EL (cell line): ENCODE data around the gene TMSB15C.
"Not testable (repeated sequence)": the region's sequence is repeated elsewhere in the genome, so short reads cannot be mapped to it uniquely, and the experiment has no call there.

Experiments used
- DNase-seq: peaks from one replicate; pipeline ENCODE4 v3.0.0-alpha.2; 2016

The TMSB15C gene

DNA sequence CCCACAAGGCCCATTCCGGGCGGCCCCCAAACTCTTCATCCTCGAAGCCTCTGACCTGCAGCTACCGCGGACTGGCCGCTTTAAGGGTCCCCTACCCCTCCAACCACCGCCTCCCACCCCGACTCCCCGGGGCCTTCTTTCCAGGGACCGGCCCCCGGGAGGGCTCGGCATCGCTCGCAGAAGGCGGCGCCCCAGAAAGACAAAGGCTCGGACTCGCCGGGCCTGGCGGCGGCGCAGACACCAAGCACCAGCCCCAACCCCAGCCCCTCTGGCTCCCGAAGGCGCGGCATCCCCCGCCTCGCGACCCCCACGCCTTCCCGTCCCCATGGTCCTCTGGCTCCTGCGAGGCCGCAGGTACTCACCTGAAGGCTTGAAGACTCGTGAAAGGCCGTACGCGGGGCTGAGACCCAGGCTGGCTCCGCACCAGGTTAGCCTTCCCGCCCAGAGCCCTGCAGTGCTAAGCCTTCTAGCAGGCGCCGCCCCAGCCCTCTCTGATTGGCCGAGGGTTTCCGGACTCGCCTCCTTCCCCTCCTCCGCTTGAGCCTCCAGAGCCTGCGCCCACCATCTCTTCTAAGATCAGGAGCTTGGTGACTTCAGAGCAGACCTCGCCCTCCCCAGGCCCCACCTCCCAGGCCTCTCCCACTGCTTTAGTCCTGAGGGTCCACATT, at the start of gene TMSB15C:
TSS of gene TMSB15C (minus strand) at position 459 of the 668 bp plus-strand sequence.
- not testable (repeated sequence) for DNase-seq

GRCh38 chrX:104122829-104123228, 46.8 kb upstream of the TMSB15C start:
- DNase-seq = no peak

- DNase-seq = no peak
Measured at GRCh38 chrX:104118765-104119164, 42.7 kb upstream of the TMSB15C start.

GRCh38 chrX:104117759-104118158, 41.7 kb upstream of the TMSB15C start:
- DNase-seq = no peak

DNA sequence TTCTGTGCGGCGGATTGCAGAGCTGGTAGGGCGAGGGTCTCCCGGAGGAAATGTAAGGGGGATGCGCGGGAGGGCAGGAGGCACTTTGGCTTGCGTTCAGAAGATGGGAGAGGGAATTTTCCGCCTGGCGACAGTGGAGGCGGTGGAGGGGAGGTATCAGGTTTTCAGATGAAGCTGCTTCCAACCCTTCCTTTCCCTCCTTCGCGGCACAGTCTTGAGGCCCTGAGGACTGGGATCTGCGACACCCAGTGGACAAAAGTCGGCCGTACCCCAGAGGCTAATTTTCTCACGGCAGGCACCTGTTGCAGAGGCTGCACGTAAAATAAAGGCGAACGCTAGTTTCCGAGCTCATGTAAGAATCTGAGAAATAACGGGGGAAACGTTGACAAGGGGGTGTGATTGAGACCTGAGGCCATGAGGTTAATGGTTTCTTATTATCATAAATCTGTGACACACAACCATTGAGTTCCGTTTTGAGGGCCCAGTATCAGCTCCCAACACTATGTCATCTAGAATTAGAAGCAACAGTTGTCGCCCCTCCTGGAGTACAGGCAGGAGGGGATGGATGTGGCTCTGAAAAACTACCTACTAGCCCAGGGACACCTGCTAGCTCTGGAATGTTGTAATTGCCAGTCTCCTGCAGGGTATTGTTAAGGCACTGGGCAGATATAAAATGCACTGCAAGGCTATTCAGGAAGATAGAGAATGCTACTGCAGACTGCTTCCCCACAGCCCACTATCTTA, 37.4 kb upstream of the TMSB15C start:
- peak; percentile 61 for DNase-seq

- DNase-seq = peak; percentile 58
Measured at GRCh38 chrX:104112326-104112951, 36.4 kb upstream of the TMSB15C start, which contains the start of gene ZCCHC18. TSS of gene ZCCHC18 (plus strand) at chrX:104112523. CDS start at chrX:104114112, 1,589 bp downstream.

- not testable (repeated sequence) for DNase-seq
Measured at GRCh38 chrX:104110491-104111240, 34.6 kb upstream of the TMSB15C start.

GRCh38 chrX:104108955-104109354, 32.9 kb upstream of the TMSB15C start:
- DNase-seq = no peak

GRCh38 chrX:104105330-104106262, 29.6 kb upstream of the TMSB15C start:
- no peak for DNase-seq

DNA sequence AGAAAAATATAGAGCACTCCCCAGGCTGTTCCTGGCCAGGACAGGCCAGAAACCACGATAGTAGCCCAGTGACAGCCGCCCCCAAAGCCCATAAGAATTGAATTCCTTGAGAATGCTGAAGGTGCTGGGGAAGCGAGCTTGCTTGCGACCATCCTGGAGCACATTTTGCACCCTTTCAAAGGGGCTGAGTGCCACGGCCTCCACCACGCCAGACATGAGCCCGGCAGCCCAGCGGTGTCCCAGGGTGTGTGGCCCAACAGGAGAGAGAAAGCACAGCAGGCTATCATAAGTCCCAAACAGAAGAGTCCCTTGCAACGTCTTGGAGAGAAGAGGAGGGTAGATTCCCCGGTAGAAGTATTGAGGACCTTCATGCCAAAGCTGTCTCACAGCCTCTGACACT, 28.6 kb upstream of the TMSB15C start:
- DNase-seq = no peak

- no peak for DNase-seq
Measured at GRCh38 chrX:104098919-104099318, 22.9 kb upstream of the TMSB15C start.

- peak; percentile 60 for DNase-seq
Measured at GRCh38 chrX:104098151-104098808, 22.2 kb upstream of the TMSB15C start.

- no peak for DNase-seq
Measured at GRCh38 chrX:104085919-104086318, 9.9 kb upstream of the TMSB15C start.

DNA sequence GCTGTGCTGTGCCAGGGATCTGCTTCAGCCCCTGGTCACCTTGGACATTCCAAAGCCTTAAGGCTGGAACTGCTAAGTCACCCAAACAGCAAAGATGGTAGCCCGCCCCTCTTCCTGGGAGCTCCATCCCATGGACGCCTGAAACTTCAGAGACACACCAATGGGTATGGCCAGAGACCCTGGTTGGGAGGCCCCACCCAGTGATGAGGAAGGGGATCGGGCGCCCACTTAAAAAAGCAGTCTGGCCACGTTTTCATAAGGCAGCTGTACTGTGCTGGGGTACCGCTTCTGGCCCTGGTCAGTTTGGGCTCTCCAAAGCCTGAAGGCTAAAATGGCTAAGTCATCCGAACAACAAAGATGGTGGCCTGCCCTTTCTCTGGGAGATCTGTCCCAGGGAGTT, 9.4 kb upstream of the TMSB15C start:
- no peak for DNase-seq

DNA sequence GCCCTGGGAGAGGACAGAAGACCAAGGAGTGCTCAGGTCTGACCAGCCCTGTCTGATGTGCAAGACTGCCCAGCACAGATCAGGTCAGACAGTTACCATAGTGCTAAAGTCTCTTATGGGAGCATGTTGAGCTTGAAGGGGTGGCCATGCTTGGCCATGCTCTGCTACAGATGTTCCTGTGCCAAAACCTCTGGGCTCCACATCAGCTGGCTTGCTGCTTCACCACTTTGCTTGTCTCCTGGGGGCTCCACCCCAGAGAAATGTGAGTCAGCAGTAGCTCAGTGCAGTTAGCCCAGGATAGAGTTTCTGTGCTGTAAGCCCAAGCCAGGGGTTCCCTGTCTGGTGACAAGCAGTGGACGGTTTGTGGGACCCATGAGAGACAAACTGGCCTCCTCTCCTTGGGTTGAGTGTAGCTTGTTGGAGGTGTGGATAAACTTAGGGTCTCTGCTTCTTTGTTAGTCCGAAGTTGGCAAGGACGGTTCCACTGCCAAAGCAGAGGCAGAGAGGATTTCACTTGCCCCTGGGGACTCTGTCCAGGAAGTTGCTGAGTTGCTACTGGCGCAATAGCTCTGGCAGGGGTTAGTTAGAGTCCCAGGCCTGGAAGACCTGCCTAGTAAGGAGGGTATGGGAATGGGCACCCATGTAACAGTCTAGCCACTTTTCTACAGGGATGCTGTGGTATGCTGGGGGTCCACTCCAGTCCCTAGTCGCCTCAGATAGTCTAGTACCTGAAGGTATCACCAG, 8.7 kb upstream of the TMSB15C start:
- no peak for DNase-seq

DNA sequence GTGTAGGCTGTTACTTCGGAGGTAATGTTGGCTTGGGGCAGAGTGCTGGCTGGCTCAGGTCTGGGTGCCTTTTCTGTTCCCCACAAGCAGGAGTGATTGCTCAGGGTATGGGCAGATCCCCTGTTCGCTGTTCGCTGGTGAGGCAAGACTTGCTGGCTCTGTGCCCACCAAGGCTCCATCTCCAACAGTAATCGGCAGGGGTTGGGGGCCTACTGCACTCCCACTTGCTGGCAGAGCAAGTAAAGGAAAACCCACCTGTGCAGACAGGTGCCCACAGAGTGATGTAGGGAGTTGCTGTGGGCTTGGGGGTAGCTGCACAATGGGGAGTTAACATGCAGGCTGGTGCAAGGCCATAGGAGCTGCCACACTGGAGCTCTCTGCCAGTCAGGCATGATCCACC, 8.0 kb upstream of the TMSB15C start:
- no peak for DNase-seq

DNA sequence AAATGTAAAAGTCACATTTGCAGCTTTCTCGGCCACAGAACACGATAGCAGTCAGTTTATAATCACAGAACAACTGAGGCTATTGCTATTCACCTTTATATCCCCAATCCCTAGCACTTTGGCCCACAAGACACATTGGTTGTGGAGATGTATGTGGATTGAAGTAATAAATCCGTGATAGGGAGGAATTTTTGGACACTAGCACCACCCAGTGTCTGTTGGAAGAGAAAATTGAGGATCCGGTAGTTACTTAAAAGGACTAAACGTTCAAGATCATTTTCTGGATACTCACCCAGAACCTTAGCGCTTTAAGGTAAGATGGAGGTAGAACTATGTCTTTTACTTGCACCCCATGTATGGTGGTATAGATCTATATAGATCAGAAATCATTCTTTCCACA, 1.8 kb upstream of the TMSB15C start:
- DNase-seq = not testable (repeated sequence)

GRCh38 chrX:104062636-104063035, 13.4 kb downstream of the TMSB15C start:
- not testable (repeated sequence) for DNase-seq

DNA sequence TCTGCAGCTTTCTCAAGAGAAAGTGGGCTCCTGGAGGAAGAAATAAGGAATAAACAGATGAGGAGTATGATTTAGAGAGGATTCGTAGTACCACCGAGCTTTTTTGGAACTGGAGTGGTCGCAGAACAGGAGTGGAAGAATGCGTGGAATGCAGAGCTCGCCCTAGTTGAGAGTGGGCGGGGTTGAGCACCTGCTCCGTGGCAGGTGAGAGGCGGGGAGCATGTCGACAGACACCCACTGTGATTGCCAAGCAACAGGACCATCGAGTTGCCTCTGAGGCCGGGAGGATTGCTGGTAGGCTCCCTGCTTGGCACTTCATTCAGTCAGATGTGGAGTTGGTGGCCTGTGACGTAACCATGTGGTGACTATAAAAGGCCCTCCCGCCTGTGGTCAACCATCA, 21.1 kb downstream of the TMSB15C start:
- DNase-seq = not testable (repeated sequence)

DNA sequence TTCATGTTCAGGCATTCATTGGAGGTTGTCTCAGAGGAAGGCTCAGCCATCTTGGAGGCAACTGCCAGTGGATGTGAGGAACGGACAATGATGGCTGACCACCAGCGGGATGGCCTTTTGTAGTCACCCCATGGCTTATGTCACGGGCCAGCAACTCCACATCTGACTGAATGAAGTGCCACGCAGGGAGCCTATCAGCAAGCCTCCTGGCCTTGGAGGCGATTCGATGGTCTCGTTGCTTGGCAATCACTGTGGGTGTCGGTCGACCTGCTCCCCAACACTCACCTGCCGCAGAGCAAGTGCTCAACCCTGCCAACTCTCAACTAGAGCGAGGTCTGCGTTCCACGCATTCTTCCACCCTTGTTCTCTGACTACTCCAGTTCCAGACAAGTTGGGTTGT, 28.9 kb downstream of the TMSB15C start:
- no peak for DNase-seq

DNA sequence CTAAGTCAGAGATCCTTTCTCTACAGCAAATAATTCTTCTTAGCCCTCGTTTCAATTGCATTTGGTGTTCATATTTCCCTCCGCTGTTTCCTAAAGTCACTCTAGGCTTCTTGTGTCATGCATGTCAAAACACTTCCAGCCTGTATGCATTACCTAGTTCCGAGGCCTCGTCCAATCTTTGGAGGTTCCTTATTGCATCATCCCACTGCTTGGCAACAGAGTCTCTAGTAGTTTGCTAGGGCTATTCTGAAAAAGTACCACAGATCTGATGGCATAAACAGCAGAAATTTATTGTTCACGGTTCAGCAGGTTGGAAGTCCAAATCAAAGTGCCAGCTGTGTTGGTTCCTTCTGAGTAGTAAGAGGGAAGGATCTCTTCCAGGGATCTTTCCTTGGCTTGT, 30.4 kb downstream of the TMSB15C start:
- no peak for DNase-seq
